ENCODE results near the gene LRP10.

GRCh38 chr14:22892488-22892887 lies 20.9 kb downstream of the LRP10 start:
- no peak for TF ChIP-seq CTCF (IDR thresholded peaks at IDR 0.05; ENCODE audit: control extremely low read depth in 1 of 3, insufficient read depth in 1 of 3, low read depth in 1 of 3, low read length in 3 of 3)
- no peak for TF ChIP-seq MAX (IDR thresholded peaks at IDR 0.05)
- TF ChIP-seq EZH2 (IDR thresholded peaks at IDR 0.05; ENCODE audit: low read depth, low read length, severe bottlenecking): no peak
- TF ChIP-seq EP300 (IDR thresholded peaks at IDR 0.05; ENCODE audit: borderline replicate concordance in 1 of 2, low read depth in 2 of 2, low read length in 2 of 2): no peak
- no peak for TF ChIP-seq RAD21 (IDR thresholded peaks at IDR 0.05 in 1 of 2, conservative IDR thresholded peaks at IDR 0.05 in 1 of 2; ENCODE audit: low read depth in 2 of 2, low read length in 2 of 2)
- no peak for TF ChIP-seq GTF2F1 (IDR thresholded peaks at IDR 0.05; ENCODE audit: borderline replicate concordance, low read depth, low read length)
